A673 (cell line): ENCODE data around the gene HUS1.

ENCODE experiments used
- EZH2 ChIP-seq: fragments of 200-600 bp; sonication (generic); IDR thresholded peaks from 2 replicates; pipeline ENCODE4 v1.6.1; 2017; ENCODE audit warnings: borderline replicate concordance, low read depth, mild to moderate bottlenecking, mixed read lengths, antibody characterized with exemption, low read length; ENCODE audit not compliant: poor library complexity, severe bottlenecking
- TF ChIP-seq, protein P1 (sequence below): fragments of 300-800, 200-600 bp; sonication (generic); conservative IDR thresholded peaks from 2 replicates; pipeline ENCODE4 v1.5.1; 2017; ENCODE audit warnings: low read depth, mild to moderate bottlenecking, antibody characterized with exemption, low read length, moderate library complexity, mixed read lengths

GRCh38 chr7:48004638-48005037, 25.2 kb upstream of the HUS1 start:
- TF ChIP-seq, protein P1, sequence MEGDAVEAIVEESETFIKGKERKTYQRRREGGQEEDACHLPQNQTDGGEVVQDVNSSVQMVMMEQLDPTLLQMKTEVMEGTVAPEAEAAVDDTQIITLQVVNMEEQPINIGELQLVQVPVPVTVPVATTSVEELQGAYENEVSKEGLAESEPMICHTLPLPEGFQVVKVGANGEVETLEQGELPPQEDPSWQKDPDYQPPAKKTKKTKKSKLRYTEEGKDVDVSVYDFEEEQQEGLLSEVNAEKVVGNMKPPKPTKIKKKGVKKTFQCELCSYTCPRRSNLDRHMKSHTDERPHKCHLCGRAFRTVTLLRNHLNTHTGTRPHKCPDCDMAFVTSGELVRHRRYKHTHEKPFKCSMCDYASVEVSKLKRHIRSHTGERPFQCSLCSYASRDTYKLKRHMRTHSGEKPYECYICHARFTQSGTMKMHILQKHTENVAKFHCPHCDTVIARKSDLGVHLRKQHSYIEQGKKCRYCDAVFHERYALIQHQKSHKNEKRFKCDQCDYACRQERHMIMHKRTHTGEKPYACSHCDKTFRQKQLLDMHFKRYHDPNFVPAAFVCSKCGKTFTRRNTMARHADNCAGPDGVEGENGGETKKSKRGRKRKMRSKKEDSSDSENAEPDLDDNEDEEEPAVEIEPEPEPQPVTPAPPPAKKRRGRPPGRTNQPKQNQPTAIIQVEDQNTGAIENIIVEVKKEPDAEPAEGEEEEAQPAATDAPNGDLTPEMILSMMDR: no peak
- TF ChIP-seq EZH2: no peak
